ENCODE data around the gene SIRT6.

The SIRT6 gene

GRCh38 chr19:4210166-4210731 is 27.9 kb upstream of the SIRT6 start:
- no peak for DNase-seq (ENCODE audit: low read depth)
- H3K4me3 ChIP-seq (ENCODE audit: low read depth, low read length) = no peak overlapping the region
- TF ChIP-seq CTCF (IDR thresholded peaks at IDR 0.05; ENCODE audit: low read depth, low read length, missing control alignments) = no peak

GRCh38 chr19:4208385-4209094 is 26.2 kb upstream of the SIRT6 start:
- TF ChIP-seq CTCF (IDR thresholded peaks at IDR 0.05; ENCODE audit: low read depth, low read length, missing control alignments) = peak; percentile 45
- H3K4me3 ChIP-seq (ENCODE audit: low read depth, low read length) = no peak overlapping the region
- no peak for DNase-seq (ENCODE audit: low read depth)

- no peak overlapping the region for H3K4me3 ChIP-seq (ENCODE audit: low read depth, low read length)
- DNase-seq (ENCODE audit: low read depth) = no peak
- TF ChIP-seq CTCF (IDR thresholded peaks at IDR 0.05; ENCODE audit: low read depth, low read length, missing control alignments) = peak; percentile 27
These were observed 24.6 kb upstream of the SIRT6 start for GRCh38 chr19:4206818-4207484.

- no peak for DNase-seq (ENCODE audit: low read depth)
- no peak overlapping the region for H3K4me3 ChIP-seq (ENCODE audit: low read depth, low read length)
- no peak for TF ChIP-seq CTCF (IDR thresholded peaks at IDR 0.05; ENCODE audit: low read depth, low read length, missing control alignments)
These were observed 19.4 kb upstream of the SIRT6 start for GRCh38 chr19:4201798-4202197.

- no peak overlapping the region for H3K4me3 ChIP-seq (ENCODE audit: low read depth, low read length)
- no peak for DNase-seq (ENCODE audit: low read depth)
- TF ChIP-seq CTCF (IDR thresholded peaks at IDR 0.05; ENCODE audit: low read depth, low read length, missing control alignments) = no peak
These were observed 18.7 kb upstream of the SIRT6 start for GRCh38 chr19:4200940-4201542.

GRCh38 chr19:4199699-4200293 is 17.4 kb upstream of the SIRT6 start:
- no peak overlapping the region for H3K4me3 ChIP-seq (ENCODE audit: low read depth, low read length)
- DNase-seq (ENCODE audit: low read depth) = no peak
- no peak for TF ChIP-seq CTCF (IDR thresholded peaks at IDR 0.05; ENCODE audit: low read depth, low read length, missing control alignments)
